Myocyte (in vitro differentiated cells): ENCODE measurements around the gene PPP1R3G. TPM values are rescaled to one million over a fixed set of nuclear protein-coding genes. Genes with fewer than 3 reads are reported as not detected.

Experiments used
- DNase-seq: peaks from one replicate; pipeline ENCODE4 v3.0.0-alpha.2; 2012; ENCODE audit warnings: low read depth
- total RNA-seq: library from RNA; depleted of rRNA; stranded (reverse); fragments of >200 nt; gene quantifications from 2 replicates; pipeline ENCODE4 v1.2.3, GENCODE V29; 2014

Gene PPP1R3G
- total RNA-seq, 1 donor from 2014 or later = 1.0 TPM

DNA sequence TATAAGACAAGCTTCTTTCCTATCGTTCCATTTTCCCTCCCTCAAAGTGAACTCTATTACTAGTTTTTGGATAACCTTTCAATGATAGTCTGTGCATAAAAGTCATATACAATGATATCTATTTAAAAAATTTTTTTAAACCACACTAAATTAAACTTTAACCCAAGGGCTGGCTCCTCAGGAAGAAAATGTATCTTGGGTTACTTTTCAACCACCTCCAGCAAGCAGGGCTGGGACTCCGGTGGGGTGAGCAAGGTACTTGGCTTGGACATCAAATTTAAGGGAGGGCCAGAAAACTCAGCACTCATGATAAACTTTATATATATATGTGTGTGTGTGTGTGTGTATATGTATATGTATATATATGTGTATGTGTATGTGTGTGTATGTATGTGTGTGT lies 13.9 kb upstream of the PPP1R3G start:
- DNase-seq = no peak

GRCh38 chr6:5072440-5072839 lies 12.7 kb upstream of the PPP1R3G start:
- DNase-seq = no peak

GRCh38 chr6:5073992-5074391 lies 11.1 kb upstream of the PPP1R3G start:
- DNase-seq = no peak

GRCh38 chr6:5076931-5077330 lies 8.2 kb upstream of the PPP1R3G start:
- no peak for DNase-seq

- no peak for DNase-seq
Observed at GRCh38 chr6:5078121-5078669, 6.9 kb upstream of the PPP1R3G start.

GRCh38 chr6:5079692-5080091 lies 5.4 kb upstream of the PPP1R3G start:
- DNase-seq = no peak

- no peak for DNase-seq
Observed at GRCh38 chr6:5080574-5080973, 4.6 kb upstream of the PPP1R3G start.

GRCh38 chr6:5081182-5081581 lies 4.0 kb upstream of the PPP1R3G start:
- DNase-seq = no peak

GRCh38 chr6:5081955-5082354 lies 3.2 kb upstream of the PPP1R3G start:
- DNase-seq = no peak

DNA sequence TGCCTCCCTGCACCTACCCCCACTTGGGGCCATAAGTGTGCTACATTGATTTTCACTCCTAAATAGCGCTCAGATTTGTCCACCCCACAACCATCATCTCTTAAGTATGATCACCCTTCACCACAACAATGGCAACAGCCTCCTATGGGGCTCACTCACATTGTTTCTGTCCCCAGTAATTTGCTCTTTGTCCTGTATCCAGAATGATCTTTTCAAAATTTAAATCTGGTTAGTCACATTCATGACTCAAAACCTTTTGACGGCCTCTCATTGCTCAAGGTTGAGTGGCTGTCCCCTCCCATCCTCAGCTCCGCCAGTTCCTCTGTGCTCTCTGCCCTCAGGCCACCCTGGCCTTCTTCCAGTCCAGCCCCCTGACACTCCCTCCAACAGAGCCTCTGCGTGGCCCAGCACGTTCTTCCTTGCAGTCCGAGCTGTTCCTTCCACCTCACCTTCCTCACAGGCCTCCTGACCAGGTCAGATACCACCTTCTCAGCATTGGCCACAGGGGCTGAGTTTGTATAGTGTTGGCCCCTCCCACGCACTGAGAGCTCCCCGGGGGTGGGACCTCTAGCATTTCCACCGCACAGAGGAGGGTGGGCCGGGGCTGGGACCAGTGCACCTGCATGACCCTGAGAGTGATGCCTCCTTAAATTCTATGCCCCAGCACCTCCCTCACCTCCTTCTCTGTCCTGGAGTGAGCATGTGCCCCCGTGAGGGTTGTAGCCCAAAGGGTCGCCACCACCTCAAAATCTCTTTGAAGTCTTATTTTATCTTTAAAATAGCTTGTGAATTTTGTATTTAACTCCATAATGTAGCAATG lies 2.4 kb upstream of the PPP1R3G start:
- no peak for DNase-seq

- DNase-seq = no peak
Observed at GRCh38 chr6:5083307-5083583, 1.9 kb upstream of the PPP1R3G start.

DNA sequence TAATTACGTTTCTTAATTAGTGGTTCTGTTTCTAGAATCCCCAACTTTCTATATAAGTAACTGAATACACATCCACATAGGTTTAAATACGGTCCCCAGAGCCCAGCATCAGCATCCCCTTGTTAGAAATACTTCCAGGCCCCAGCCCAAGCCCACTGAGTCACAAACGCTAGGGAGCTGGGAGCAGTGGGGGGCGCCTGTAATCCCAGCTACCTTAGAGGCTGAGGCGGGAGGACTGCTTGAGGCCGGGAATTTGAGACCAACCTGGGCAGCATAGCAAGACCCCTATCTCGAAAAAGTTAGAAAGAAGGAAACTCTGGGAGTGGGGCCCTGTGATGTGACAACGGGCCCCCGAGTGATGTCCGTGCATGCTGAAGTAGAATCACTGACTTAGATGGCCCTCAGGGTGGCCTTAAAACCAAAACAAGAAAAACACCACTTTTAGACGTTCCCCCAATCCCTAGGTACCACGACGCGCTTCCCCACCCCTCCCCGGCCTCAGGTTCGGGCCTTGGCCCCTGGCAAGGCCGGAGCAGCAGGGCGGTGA lies 1.3 kb upstream of the PPP1R3G start:
- DNase-seq = no peak

GRCh38 chr6:5084360-5084780 lies 771 bp upstream of the PPP1R3G start:
- no peak for DNase-seq

GRCh38 chr6:5085648-5086293 lies 630 bp downstream of the PPP1R3G start:
- DNase-seq = peak; percentile 43

- DNase-seq = no peak
Observed at GRCh38 chr6:5086294-5086890, 1.3 kb downstream of the PPP1R3G start.

GRCh38 chr6:5087389-5087788 lies 2.2 kb downstream of the PPP1R3G start:
- no peak for DNase-seq

DNA sequence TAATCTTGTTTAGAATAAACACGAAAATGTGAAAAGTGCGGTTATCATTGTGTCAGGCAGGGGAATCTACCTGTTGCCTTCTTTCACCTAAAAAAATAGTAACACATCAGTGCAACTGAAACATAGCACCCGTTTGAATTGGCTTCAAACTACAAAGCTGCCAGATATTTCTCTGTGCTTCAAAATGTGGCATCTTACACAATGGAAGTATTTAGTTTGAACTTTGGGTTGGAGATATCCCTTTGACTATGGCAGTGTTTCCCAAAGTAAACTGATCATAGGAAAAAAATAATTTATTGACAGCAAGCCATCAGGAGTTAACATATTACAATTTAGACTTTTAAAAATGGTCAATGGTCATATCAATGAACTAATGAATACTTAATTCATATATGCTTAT lies 3.6 kb downstream of the PPP1R3G start:
- no peak for DNase-seq

GRCh38 chr6:5089481-5090438 lies 4.6 kb downstream of the PPP1R3G start:
- no peak for DNase-seq

GRCh38 chr6:5090603-5091002 lies 5.5 kb downstream of the PPP1R3G start:
- no peak for DNase-seq

- no peak for DNase-seq
Observed at GRCh38 chr6:5091210-5092069, 6.3 kb downstream of the PPP1R3G start.
